ENCODE data around the gene MAP10. TPM values are rescaled to one million over a fixed set of nuclear protein-coding genes. Genes with fewer than 3 reads are reported as not detected.

MAP10 gene
- polyA plus RNA-seq, 1 donor (not counting 4 experiments of a cell fraction or from before 2014, with no cell fraction given), result 0.71 TPM

- dilution Hi-C loops (cut with MboI; ENCODE audit: extremely low pct_ligation_motif_present, low sequenced_read_pairs), result no loop called here
- Histone ChIP-seq H3K4me2 (ENCODE audit: control insufficient read depth, extremely low read depth, insufficient read depth, low read depth, low read length) (peak overlapping the region; percentile 22), H3K9ac (ENCODE audit: control insufficient read depth, extremely low read depth, insufficient read depth, low read length) (no peak overlapping the region), H3K36me3 (ENCODE audit: control insufficient read depth in 2 of 2, extremely low read depth in 1 of 2, insufficient read depth in 2 of 2, low read length in 2 of 2) (no peaks in the 10 kb centered on the region), H3K9me3 (ENCODE audit: control insufficient read depth, low read depth, low read length) (no peaks in the 10 kb centered on the region), H3K4me1 (ENCODE audit: control insufficient read depth, extremely low read depth, insufficient read depth, low read length) (peaks cover 10% of the 10 kb centered on the region), H3K27ac (ENCODE audit: control insufficient read depth, insufficient read depth, low read length) (no peak overlapping the region), H4K20me1 (ENCODE audit: control insufficient read depth, extremely low read depth, insufficient read depth, low read length) (no peaks in the 10 kb centered on the region), H3K79me2 (ENCODE audit: control insufficient read depth, insufficient read depth, low read length) (no peaks in the 10 kb centered on the region), H3K27me3 (ENCODE audit: control insufficient read depth, extremely low read depth, insufficient read depth, low read length) (no peaks in the 10 kb centered on the region), H3K4me3 (ENCODE audit: control insufficient read depth in 2 of 3, extremely low read depth in 1 of 3, insufficient read depth in 2 of 3, low read depth in 1 of 3, low read length in 3 of 3) (no peak overlapping the region), H2AFZ (ENCODE audit: control insufficient read depth, low read length) (peak overlapping the region; percentile 87), H3K9me1 (ENCODE audit: control insufficient read depth, extremely low read depth, insufficient read depth, low read length) (no peaks in the 10 kb centered on the region)
- FAIRE-seq (no peak), DNase-seq (ENCODE audit: low read depth, low spot score) (no peak)
- TF ChIP-seq EZH2 (IDR thresholded peaks at IDR 0.05; ENCODE audit: low read length), result no peak
- no peak for TF ChIP-seq CTCF (optimal IDR thresholded peaks at IDR 0.05 in 1 of 3, IDR thresholded peaks at IDR 0.05 in 1 of 3, conservative IDR thresholded peaks at IDR 0.05 in 1 of 3; ENCODE audit: extremely low read depth in 1 of 3, insufficient read depth in 2 of 3, low read length in 3 of 3)
These were observed 38.3 kb upstream of the MAP10 start for GRCh38 chr1:232766904-232767303.

GRCh38 chr1:232767305-232768074 is 37.7 kb upstream of the MAP10 start:
- Histone ChIP-seq H3K79me2 (ENCODE audit: control insufficient read depth, insufficient read depth, low read length) (no peaks in the 10 kb centered on the region), H3K27ac (ENCODE audit: control insufficient read depth, insufficient read depth, low read length) (no peak overlapping the region), H3K36me3 (ENCODE audit: control insufficient read depth in 2 of 2, extremely low read depth in 1 of 2, insufficient read depth in 2 of 2, low read length in 2 of 2) (no peaks in the 10 kb centered on the region), H3K4me3 (ENCODE audit: control insufficient read depth in 2 of 3, extremely low read depth in 1 of 3, insufficient read depth in 2 of 3, low read depth in 1 of 3, low read length in 3 of 3) (no peak overlapping the region), H3K9me3 (ENCODE audit: control insufficient read depth, low read depth, low read length) (no peaks in the 10 kb centered on the region), H3K9ac (ENCODE audit: control insufficient read depth, extremely low read depth, insufficient read depth, low read length) (no peak overlapping the region), H3K27me3 (ENCODE audit: control insufficient read depth, extremely low read depth, insufficient read depth, low read length) (no peaks in the 10 kb centered on the region), H3K4me1 (ENCODE audit: control insufficient read depth, extremely low read depth, insufficient read depth, low read length) (peaks cover 10% of the 10 kb centered on the region), H2AFZ (ENCODE audit: control insufficient read depth, low read length) (peak overlapping the region; percentile 87), H4K20me1 (ENCODE audit: control insufficient read depth, extremely low read depth, insufficient read depth, low read length) (no peaks in the 10 kb centered on the region), H3K4me2 (ENCODE audit: control insufficient read depth, extremely low read depth, insufficient read depth, low read depth, low read length) (peak overlapping the region; percentile 35), H3K9me1 (ENCODE audit: control insufficient read depth, extremely low read depth, insufficient read depth, low read length) (no peaks in the 10 kb centered on the region)
- FAIRE-seq (peak; percentile 90), DNase-seq (ENCODE audit: low read depth, low spot score) (peak; percentile 78)
- dilution Hi-C loops (cut with MboI; ENCODE audit: extremely low pct_ligation_motif_present, low sequenced_read_pairs), result no loop called here
- TF ChIP-seq EZH2 (IDR thresholded peaks at IDR 0.05; ENCODE audit: low read length) (no peak), CTCF (optimal IDR thresholded peaks at IDR 0.05 in 1 of 3, IDR thresholded peaks at IDR 0.05 in 1 of 3, conservative IDR thresholded peaks at IDR 0.05 in 1 of 3; ENCODE audit: extremely low read depth in 1 of 3, insufficient read depth in 2 of 3, low read length in 3 of 3) (no peak)

Data from keratinocyte (primary cell).